K562 (cell line): ENCODE data around the gene METTL6. TPM values are rescaled to one million over a fixed set of nuclear protein-coding genes. Genes with fewer than 3 reads are reported as not detected.
A peak's percentile ranks its signal among the peaks of the same experiment; 100 is the strongest.

Experiments
- BCLAF1 ChIP-seq, 2 experiments: fragments of 450-650 bp in 1 of 2; IDR thresholded peaks; 2 replicates each; pipeline ENCODE4 v1.6.1; 2011 to 2017; ENCODE audit warnings: low read depth in 2 of 2, antibody characterized with exemption in 1 of 2, borderline replicate concordance in 1 of 2, low read length in 1 of 2, mild to moderate bottlenecking in 1 of 2, mixed read lengths in 1 of 2; ENCODE audit not compliant: control insufficient read depth in 1 of 2
- E2F1 ChIP-seq: sonication (generic); formaldehyde crosslinking; IDR thresholded peaks from 2 replicates; pipeline ENCODE4 v1.8.1; 2023; ENCODE audit warnings: mild to moderate bottlenecking, missing genetic modification reagents, moderate library complexity
- GABPA ChIP-seq: fragments of 200-800 bp; sonication (Bioruptor generic); conservative IDR thresholded peaks from 2 replicates; pipeline ENCODE4 v1.6.1; 2016; ENCODE audit warnings: low read depth, missing genetic modification characterization, missing compliant biosample characterization
- HINFP ChIP-seq: fragments of 450-650 bp; conservative IDR thresholded peaks from 2 replicates; pipeline ENCODE4 v1.6.1; 2016; ENCODE audit warnings: missing genetic modification characterization, low read depth, mild to moderate bottlenecking, control low read depth, missing compliant biosample characterization
- KLF10 ChIP-seq: fragments of 250-450 bp; sonication (Bioruptor Pico); IDR thresholded peaks from 2 replicates; pipeline ENCODE4 v1.6.1; 2021; ENCODE audit warnings: matching md5 sums
- MGA ChIP-seq: fragments of 450-650 bp; IDR thresholded peaks from 2 replicates; pipeline ENCODE4 v1.6.1; 2016; ENCODE audit warnings: mild to moderate bottlenecking, moderate library complexity
- SMARCE1 ChIP-seq: fragments of 450-650 bp; IDR thresholded peaks from 2 replicates; pipeline ENCODE4 v1.7.1; 2016; ENCODE audit warnings: mild to moderate bottlenecking
- ZNF133 ChIP-seq: fragments of 250-450 bp; sonication (Bioruptor Pico); IDR thresholded peaks from 2 replicates; pipeline ENCODE4 v1.4.0; 2020; ENCODE audit warnings: mild to moderate bottlenecking
- polyA plus RNA-seq, 8 experiments: library from polyadenylated mRNA; depleted of rRNA in 4 of 8; stranded (reverse) in 5 of 8; unstranded in 3 of 8; fragments of >200 nt; fragmentation: Nextera tagmentation in 2 of 8; fragmentation: Illumina TruSeq in 1 of 8; extraction: Ambion mirVana in 2 of 8; extraction: Trizol in 1 of 8; gene quantifications; 2 replicates each; pipeline versions ENCODE4 v1.2.1 to v1.2.3, GENCODE V29; 2011 to 2014; ENCODE audit warnings: inconsistent platforms in 1 of 8, missing spikeins in 1 of 8
- total RNA-seq, 7 experiments: library from RNA; depleted of rRNA in 6 of 7; stranded (reverse); fragments of >200 nt in 6 of 7; fragmentation: Illumina TruSeq in 2 of 7; extraction: Trizol in 2 of 7; gene quantifications; 2 replicates each; pipeline versions ENCODE4 v1.2.1 to v1.2.3, GENCODE V29; 2011 to 2021; ENCODE audit warnings: low replicate concordance in 1 of 7

Gene METTL6
- total and polyA plus RNA-seq, 9 of the 15 experiments (the other 6 are each of a cell fraction or from before 2014, with no cell fraction given): 18.8 to 61.5 (median 33.9) TPM

- TF ChIP-seq MGA: no peak; the same call in 1 of the 2 replicates
- TF ChIP-seq GABPA (tag): peak; percentile 100
- no peak for TF ChIP-seq HINFP (tag)
- TF ChIP-seq KLF10 (CRISPR knock-in tag): no peak
- TF ChIP-seq E2F1 (CRISPR knock-in tag): peak; percentile 40; the same call in 1 of the 2 replicates
- 0 out of 2 replicates have a peak, but pooled peaks have one; percentile 22 for TF ChIP-seq SMARCE1
- TF ChIP-seq BCLAF1 (IDR thresholded peaks at IDR 0.05; ENCODE audit: borderline replicate concordance in 1 of 2, control insufficient read depth in 1 of 2, low read depth in 2 of 2, low read length in 1 of 2): peak in 1 of 2 experiments; percentile 90; a peak in 2 of 4 replicates
- TF ChIP-seq ZNF133 (CRISPR knock-in tag): no peak
Measured at GRCh38 chr3:15427182-15427880, at the start of gene METTL6, which contains the start of gene EAF1 (continued).
